HepG2 (cell line): Measurements from ENCODE around the gene ANKRD40CL. TPM values are rescaled to one million over a fixed set of nuclear protein-coding genes. Genes with fewer than 3 reads are reported as not detected.

Source experiments
- ARID5B ChIP-seq: IDR thresholded peaks from 2 replicates; pipeline ENCODE4 v1.4.0; 2020; ENCODE audit warnings: mild to moderate bottlenecking, missing genetic modification reagents
- PCBP1 ChIP-seq: fragments of 200-400 bp; formaldehyde crosslinking; IDR thresholded peaks from 2 replicates; pipeline ENCODE4 v1.6.1; 2017; ENCODE audit warnings: mild to moderate bottlenecking, low read depth, low read length, borderline replicate concordance
- RFX3 ChIP-seq: IDR thresholded peaks from 2 replicates; pipeline ENCODE4 v1.6.1; 2016; ENCODE audit warnings: missing biosample characterization, missing genetic modification reagents
- TGIF2 ChIP-seq: IDR thresholded peaks from 2 replicates; pipeline ENCODE4 v1.6.1; 2016; ENCODE audit warnings: control low read depth, missing compliant biosample characterization
- ZFAT ChIP-seq: sonication (generic); formaldehyde crosslinking; conservative IDR thresholded peaks from 2 replicates; pipeline ENCODE4 v1.8.1; 2023; ENCODE audit warnings: missing genetic modification reagents, inconsistent platforms
- ZNF101 ChIP-seq: sonication (generic); formaldehyde crosslinking; IDR thresholded peaks from 2 replicates; pipeline ENCODE4 v1.4.0; 2020; ENCODE audit warnings: mild to moderate bottlenecking, low read depth, missing genetic modification reagents, borderline replicate concordance
- ZNF598 ChIP-seq: sonication (generic); formaldehyde crosslinking; IDR thresholded peaks from 2 replicates; pipeline ENCODE4 v1.5.1; 2020; ENCODE audit warnings: mild to moderate bottlenecking, missing genetic modification reagents, borderline replicate concordance
- polyA plus RNA-seq, 8 experiments: library from polyadenylated mRNA; depleted of rRNA in 3 of 8; stranded (reverse) in 7 of 8; unstranded in 1 of 8; fragments of >200 nt; fragmentation: Illumina TruSeq in 4 of 8; extraction: Trizol in 4 of 8; gene quantifications; 2 replicates each; pipeline versions ENCODE4 v1.2.1 to v1.2.3, GENCODE V29; 2011 to 2016; ENCODE audit warnings: low read depth in 4 of 8, missing spikeins in 1 of 8, mixed read lengths in 1 of 8; ENCODE audit not compliant: insufficient read depth in 1 of 8
- total RNA-seq, 5 experiments: library from RNA; depleted of rRNA; stranded (reverse); fragments of >200 nt; fragmentation: Illumina TruSeq; extraction: Trizol; gene quantifications; 2 replicates each; pipeline ENCODE4 v1.2.3, GENCODE V29; 2016; ENCODE audit warnings: low read depth in 1 of 5
- TF ChIP-seq, protein P1 (sequence below): IDR thresholded peaks from 2 replicates; pipeline ENCODE4 v1.6.1; 2016; ENCODE audit warnings: missing genetic modification reagents, missing compliant biosample characterization

Gene ANKRD40CL
- total and polyA plus RNA-seq, 2 of the 13 experiments (the other 11 are each of a cell fraction or from before 2014, with no cell fraction given) = 0.03 to 0.11 TPM

DNA sequence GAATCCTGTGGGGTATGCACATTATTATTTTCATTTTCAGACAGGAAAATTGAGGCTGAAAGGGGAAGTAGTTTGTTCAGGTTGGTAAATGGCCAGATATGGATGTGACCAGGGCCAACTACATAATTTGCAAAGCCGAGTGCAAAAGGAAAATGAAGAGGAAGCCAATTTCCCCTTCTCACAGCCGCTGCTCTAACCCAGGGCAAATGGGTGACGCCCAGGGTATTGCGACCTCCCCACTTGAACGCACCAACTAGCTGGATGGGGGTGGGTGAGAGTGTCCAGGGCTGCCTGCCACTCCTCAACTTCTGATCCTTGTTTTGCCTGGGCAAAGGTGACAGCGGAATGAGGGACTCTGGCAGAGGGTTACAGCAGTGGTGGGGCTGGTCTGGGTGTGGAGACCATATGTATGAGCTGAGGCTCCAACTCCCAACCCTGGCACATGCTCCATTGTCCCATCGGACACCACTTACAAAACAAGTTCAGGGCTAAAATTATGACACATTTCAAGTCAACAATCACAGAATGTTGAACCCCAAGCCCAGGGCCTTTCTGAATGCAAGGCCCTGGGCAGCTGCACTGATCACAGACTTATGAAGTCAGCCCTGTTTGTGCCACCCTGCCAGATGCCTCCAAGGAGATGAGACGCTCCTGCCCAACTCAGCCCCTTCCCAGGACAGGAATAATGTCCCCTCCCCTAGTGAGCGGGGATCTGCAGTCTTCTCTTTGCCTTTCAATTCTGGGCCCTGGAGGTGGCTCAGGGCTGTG lies 1.7 kb downstream of the ANKRD40CL start (continued):
- TF ChIP-seq, protein P1, sequence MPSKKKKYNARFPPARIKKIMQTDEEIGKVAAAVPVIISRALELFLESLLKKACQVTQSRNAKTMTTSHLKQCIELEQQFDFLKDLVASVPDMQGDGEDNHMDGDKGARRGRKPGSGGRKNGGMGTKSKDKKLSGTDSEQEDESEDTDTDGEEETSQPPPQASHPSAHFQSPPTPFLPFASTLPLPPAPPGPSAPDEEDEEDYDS (CRISPR knock-in tag) = no peak
- TF ChIP-seq ZFAT = no peak
- no peak for TF ChIP-seq PCBP1
- TF ChIP-seq ZNF101 (CRISPR knock-in tag) = no peak
- no peak for TF ChIP-seq ARID5B (CRISPR knock-in tag)
- TF ChIP-seq RFX3 (CRISPR knock-in tag) = no peak
- TF ChIP-seq TGIF2 (CRISPR knock-in tag) = 0 out of 2 replicates have a peak, but pooled peaks have one; percentile 30
- no peak for TF ChIP-seq ZNF598 (CRISPR knock-in tag)
- TF ChIP-seq, all 625 proteins: peak for 22
